ENCODE data around the gene MICALL2. TPM values are rescaled to one million over a fixed set of nuclear protein-coding genes. Genes with fewer than 3 reads are reported as not detected.

The MICALL2 gene
- polyA plus RNA-seq, 1 donor, result 7.4 TPM

- DNase-seq, result peak; percentile 62
Observed at GRCh38 chr7:1466524-1467271, 7.4 kb upstream of the MICALL2 start.

GRCh38 chr7:1464694-1465093, 5.4 kb upstream of the MICALL2 start:
- DNase-seq, result no peak

- no peak for DNase-seq
Observed at GRCh38 chr7:1463676-1464223, 4.5 kb upstream of the MICALL2 start.

- DNase-seq, result no peak
Observed at GRCh38 chr7:1461646-1462375, 2.5 kb upstream of the MICALL2 start.

- DNase-seq, result peak; percentile 45
Observed at GRCh38 chr7:1460821-1461645, 1.8 kb upstream of the MICALL2 start.

GRCh38 chr7:1459920-1460820, 900 bp upstream of the MICALL2 start:
- peak; percentile 46 for DNase-seq

GRCh38 chr7:1459512-1459892, 232 bp upstream of the MICALL2 start:
- peak; percentile 96 for DNase-seq

GRCh38 chr7:1457949-1458682, 1.2 kb downstream of the MICALL2 start:
- no peak for DNase-seq

- no peak for DNase-seq
Observed at GRCh38 chr7:1457059-1457948, 2.0 kb downstream of the MICALL2 start.

- DNase-seq, result no peak
Observed at GRCh38 chr7:1455955-1456354, 3.3 kb downstream of the MICALL2 start.

- DNase-seq, result no peak
Observed at GRCh38 chr7:1455241-1455939, 3.9 kb downstream of the MICALL2 start.

- no peak for DNase-seq
Observed at GRCh38 chr7:1454542-1454941, 4.7 kb downstream of the MICALL2 start.

- DNase-seq, result no peak
Observed at GRCh38 chr7:1452205-1452604, 7.1 kb downstream of the MICALL2 start.

- no peak for DNase-seq
Observed at GRCh38 chr7:1450987-1451386, 8.3 kb downstream of the MICALL2 start.

- DNase-seq, result no peak
Observed at GRCh38 chr7:1450431-1450830, 8.8 kb downstream of the MICALL2 start.

- DNase-seq, result no peak
Observed at GRCh38 chr7:1449951-1450350, 9.3 kb downstream of the MICALL2 start.

GRCh38 chr7:1449501-1449900, 9.8 kb downstream of the MICALL2 start:
- no peak for DNase-seq

- DNase-seq, result no peak
Observed at GRCh38 chr7:1448958-1449357, 10.3 kb downstream of the MICALL2 start.

GRCh38 chr7:1447551-1448244, 11.6 kb downstream of the MICALL2 start:
- DNase-seq, result no peak

All from hindlimb muscle (tissue), 1 donor.